NCI-H510A (cell line): ENCODE data around the gene CD200R1.
"Not testable (repeated sequence)": the region's sequence is repeated elsewhere in the genome, so short reads cannot be mapped to it uniquely, and the experiment has no call there.

Experiments
- DNase-seq: peaks from one replicate; lab custom pipeline; 2025; lab: John Stamatoyannopoulos, UW

Gene CD200R1

DNA sequence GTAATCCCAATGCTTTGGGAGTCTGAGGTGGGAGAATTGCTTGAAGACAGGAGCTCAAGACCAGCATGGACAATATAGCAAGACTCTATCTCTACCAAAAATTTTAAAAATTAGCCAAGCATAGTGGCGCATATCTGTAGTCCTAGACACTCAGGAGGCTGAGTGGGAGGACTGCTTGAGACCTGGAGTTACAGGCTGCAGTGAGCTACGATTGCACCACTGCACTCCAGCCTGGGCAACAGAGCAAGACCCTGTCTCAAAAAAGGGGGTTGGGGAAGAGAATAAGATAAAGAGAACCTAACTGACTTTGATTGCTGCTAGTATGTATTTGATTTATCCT lies 755 bp downstream of the CD200R1 start:
- no peak for DNase-seq

DNA sequence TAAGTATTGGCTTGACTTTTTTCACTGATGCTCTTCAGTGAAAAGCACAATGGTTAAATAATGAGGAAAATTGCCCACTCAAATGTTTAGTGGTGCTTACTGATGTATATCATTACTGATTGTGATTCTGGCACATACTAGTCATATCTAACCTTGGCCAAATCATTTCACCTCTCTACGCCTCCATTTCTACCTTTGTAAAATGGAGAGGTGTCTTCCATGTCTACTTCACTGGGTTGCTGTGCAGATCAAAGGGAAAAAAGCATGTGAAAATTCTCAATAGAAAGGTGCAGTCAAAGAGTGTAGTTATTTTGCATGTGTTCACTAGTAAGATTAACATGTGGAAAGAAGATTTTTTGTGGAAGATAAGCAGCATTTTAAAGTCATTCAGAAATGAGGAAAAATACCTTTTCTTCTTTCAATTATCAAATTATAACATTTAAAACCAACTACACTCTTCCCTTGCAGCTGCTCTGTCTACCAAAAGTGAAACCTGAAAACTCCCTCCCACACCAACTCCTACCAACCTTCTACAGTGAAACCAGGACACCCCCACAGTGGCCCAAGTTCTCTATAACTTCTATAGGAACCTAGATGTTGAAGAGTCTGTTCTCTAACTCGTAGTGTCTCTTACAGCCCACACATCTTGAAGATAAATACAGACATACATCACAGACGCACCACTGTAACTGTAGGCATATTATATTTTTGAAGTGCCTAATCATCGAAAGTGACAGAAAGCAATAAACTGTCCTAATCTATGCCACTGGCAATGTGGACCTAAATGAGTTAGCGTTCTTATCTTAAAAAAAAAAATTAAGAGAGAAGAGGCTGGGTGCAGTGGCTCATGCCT lies 1.4 kb downstream of the CD200R1 start:
- DNase-seq: no peak

DNA sequence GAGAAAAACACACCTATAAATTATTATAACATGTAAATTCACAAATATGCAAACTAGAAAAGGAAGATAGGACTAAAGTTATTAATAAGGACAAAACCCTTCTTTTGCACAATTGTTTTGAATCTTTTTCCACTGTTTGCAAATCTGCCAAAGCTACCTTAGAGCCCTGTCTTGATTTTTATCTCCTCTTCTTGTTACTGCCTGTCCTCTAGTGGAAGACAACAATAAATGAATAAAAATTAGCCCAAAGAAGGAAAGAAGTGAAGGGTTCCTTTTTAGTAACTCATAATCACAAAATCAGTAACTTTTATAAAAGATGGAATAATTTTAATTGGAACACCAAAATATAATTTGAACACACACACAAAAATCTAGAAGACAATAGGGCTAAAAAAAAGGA lies 2.7 kb downstream of the CD200R1 start:
- no peak for DNase-seq

DNA sequence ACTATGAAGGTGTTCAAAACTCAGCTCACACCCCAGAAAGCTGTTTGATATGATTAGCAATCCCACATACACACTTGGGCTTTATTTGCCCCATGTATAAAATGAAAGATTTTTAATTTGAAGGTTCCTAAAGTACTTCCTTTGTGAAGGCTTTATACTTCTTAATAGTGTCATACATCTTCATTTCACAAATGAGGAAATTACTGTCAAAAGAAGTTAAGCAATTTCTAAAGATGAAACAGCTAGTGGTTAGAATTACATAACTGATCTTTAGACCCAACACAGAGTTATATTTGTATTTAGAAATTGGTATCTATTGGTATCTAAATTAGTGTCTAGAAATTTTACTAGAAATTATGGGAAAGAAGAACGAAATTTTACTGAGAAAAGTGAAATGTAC lies 7.1 kb downstream of the CD200R1 start:
- no peak for DNase-seq

DNA sequence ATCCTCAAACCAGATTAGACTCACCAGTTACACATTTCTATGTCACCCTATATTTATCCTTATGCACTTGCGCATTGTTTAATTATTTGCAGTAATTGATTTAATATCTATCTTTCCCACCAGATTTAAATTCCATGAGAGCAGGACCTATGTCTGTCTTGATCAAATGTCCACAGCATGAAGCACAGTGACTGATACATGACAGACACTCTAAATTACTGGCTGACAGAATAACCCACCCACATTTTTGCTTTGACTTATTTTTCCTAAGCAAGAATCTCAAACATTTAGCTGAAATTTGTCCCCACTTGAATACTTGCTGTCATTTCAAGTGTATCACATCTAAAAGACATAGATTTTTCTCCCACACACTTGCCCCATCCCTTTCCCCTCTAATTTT lies 7.5 kb downstream of the CD200R1 start:
- DNase-seq: no peak

DNA sequence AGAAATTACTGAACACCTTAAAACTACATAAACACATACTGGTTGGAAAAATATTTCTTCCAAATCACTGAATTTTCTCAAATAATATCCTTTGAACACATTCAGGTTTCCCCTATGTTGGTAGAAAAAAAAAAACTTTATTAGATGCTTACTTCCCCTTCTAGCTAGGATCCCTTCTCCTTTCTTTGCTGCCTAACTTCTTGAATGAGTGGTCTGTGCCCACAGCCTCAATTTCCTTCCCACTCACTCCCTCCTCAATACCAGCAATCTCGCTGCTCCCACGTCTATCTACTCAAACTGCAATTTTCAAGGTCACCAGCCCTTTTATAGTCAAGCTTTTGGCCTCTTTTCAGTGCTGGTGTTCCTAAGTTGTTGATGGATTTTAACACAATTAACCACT lies 8.3 kb downstream of the CD200R1 start:
- DNase-seq: no peak

DNA sequence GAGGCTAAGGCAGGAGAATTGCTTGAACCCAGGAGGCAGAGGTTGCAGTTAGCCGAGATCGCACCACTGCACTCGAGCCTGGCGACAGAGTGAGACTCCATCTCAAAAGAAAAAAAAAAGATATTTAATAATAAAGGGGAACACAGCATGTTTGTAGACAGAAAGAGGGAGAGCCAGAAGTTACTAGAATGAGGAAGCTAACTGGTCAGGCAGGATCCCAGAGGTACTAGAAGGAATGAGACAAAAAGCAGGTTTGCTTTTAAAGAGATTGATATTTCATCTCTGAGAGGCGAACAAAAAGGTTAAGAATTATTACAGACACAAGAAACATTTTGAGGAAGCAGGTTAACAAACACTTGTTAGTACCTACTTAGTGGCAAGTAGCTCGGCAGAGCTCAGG lies 9.2 kb downstream of the CD200R1 start:
- DNase-seq: no peak

DNA sequence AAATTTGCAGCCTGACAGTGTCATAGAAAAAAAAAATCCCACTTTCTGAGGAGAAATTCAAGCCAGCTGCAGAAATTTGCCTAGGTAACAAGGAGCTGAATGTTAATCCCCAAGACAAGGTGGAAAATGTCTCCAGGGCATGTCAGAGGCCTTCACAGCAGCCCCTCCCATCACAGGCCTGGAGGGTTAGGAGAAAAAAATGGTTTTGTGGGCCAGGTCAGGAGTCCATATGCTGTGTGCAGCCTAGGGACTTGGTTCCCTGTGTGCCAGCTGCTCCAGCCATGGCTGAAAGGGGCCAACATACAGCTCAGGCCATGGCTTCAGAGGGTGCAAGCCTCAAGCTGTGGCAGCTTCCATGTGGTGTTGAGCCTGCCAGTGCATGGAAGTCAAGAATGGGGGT lies 11.2 kb downstream of the CD200R1 start:
- no peak for DNase-seq

DNA sequence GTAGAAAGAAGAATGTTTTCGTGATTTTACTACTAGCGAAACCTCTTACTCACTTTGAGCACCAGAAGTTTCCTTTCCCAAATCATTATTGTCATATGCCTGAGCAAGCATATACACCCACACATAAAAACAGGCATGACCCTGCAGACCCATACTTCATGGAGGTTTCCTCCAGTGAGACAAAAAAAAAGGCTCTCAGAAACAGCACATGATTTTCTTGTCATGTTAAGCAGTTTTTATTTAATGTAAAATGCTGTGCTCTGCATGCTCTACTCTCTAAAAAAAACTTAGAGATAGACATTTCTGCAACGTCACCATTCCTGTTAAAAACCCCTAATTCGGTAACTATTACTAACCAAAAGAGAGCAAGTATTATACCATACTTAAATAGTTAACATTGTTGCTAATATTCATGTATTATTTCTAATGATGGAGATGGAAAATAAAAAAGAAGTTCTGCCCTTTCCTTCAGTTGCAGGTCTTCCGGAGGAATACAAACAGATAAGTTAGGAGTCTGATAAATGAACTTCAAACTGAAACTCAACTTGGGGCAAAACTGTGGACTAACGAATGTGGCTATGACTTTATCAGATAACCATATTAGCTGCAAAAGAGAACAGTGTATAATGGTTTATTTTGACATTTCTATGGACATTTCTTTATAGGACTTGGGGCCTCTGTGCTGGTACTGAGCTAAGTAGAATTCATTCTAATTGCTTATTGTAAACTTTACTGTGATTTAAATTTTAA lies 15.9 kb downstream of the CD200R1 start:
- DNase-seq: no peak

DNA sequence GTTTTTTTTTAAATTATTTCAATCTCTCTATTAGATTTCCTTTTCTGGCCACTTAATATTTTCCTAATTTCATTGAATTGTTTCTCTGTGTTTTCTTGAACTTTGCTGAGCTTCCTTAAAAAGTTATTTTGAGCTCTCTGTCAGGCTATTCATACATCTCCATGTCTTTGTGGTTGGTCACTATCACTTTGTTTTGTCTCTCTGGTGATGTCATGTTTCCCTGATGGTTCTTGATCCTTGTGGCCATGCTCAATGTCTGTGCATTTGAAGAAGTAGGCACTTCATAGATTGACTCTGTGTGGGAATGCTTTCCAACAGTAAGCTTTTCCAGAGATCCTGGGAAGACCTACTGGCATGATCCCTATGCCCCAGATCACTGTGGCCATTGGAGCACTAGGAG lies 18.6 kb downstream of the CD200R1 start:
- DNase-seq: no peak

DNA sequence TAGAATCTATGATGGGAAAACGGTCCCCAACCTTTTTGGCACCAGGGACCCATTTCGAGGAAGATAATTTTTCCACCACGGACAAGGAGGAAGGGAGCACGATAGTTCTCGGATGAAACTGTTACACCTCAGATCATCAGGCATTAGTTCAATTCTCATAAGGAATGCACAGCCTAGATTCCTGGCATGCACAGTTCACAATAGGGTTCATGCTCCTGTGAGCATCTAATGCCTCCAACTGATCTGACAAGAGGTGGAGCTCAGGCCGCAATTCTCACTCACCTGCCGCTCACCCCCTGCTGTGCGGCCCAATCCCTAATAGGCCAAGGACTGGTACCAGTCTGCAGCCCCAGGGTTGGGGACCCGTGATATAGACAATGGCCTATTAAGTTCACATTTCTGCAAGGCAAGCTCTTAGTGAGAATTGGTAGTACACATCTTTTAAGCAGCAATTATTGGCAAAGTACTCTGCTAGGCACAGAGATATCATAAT lies 26.5 kb downstream of the CD200R1 start:
- DNase-seq: no peak

DNA sequence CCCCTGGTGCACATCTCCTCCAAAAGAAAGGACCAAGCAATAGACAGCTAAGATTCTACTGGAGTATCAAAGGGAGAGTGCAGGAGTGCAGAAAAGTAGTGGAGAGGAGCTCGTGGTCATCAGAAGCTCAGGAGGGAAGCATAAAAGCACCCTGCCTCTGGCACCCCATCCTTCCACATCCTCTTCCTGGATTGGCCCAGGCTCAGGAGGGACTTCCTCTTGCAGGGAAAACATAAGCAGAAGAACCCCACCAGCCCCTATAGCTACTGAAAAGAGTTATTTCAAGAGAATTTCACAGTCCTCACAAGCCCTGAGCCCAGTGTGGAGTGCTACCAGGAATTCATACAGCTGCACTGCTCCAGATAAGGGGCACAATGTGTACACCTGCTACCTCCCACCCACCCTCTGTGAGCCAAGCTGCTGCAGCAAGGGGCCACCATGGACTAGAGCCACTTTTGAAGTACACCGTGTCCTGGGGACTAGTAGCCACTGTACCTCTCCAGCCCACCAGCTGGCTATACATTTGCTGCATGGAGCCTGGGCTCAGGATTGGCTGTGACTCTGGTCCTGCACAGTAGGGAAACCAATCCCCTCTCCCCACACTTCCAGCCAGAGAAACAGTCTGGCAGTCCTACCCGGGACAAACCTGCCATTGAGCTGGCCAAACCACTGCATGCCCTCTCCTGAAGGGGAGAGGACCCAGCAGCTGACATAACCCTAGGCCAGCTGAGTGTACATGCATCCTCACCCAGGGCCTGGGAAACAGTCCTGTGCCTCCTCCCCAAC lies 43.0 kb downstream of the CD200R1 start:
- DNase-seq: no peak

DNA sequence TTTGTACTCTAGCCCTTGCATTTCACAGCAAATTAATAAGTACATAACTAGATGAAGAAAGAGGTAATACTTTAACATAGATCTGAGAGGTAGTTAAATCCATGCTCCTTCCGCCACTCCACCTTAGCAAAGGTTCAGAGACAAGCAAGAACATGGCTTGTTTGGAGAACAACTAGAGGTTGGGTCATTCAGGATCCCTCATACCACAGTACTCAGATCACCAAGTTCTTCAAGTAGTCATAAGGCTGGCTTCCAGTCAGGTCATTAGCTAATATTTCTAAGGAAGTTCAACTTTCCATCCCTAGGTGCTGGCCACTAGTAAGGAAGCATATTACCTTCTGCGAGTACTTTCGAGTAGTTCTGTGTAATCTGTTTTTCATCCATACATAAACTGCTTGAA lies 44.1 kb downstream of the CD200R1 start:
- DNase-seq: no peak

DNA sequence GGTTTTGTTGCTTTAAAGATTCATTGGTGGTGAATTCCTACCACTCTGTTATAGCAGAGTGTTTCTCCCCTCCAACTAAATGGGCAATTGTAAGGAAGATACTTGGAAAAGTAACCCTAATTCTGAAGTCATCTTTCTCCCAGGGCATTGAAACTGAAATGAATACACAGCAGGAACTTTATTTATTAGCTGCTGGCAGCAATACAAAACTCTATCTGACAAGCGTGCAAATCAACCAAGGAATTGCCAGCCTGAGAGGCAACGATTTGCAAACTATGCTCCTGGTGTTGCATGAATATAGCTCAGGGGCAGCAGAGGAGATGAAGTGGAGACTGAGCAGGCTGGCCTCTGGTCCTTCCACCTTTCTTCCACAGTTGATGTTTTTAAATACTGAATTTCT lies 48.9 kb downstream of the CD200R1 start:
- no peak for DNase-seq

DNA sequence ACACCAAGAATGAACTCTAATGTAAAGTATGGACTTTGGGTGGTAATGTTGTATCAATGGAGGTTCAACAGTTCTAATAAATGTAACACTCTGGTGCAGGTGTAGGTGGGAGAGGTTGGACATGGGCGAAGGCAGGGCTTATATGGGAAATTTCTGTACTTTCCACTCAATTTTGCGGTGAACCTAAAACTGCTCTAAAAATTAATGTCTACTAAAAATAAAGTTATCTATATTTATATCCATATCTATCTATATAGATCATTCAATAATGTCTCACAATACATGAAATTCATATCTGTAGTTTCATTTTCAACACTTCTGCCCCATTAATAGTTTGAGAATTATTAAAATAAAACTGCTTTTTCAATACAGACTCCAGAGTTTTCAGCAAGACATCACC lies 49.3 kb downstream of the CD200R1 start:
- DNase-seq: no peak

DNA sequence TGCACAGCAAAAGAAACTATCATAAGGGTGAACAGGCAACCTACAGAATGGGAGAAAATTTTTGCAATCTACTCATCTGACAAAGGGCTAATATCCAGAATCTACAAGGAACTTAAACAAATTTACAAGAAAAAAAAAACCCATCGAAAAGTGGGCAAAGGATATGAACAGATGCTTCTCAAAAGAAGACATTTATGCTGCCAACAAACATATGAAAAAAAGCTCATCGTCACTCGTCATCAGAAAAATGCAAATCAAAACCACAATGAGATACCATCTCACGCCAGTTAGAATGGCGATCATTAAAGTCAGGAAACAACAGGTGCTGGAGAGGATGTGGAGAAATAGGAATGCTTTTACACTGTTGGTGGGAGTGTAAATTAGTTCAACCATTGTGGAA lies 55.4 kb downstream of the CD200R1 start:
- not testable (repeated sequence) for DNase-seq

DNA sequence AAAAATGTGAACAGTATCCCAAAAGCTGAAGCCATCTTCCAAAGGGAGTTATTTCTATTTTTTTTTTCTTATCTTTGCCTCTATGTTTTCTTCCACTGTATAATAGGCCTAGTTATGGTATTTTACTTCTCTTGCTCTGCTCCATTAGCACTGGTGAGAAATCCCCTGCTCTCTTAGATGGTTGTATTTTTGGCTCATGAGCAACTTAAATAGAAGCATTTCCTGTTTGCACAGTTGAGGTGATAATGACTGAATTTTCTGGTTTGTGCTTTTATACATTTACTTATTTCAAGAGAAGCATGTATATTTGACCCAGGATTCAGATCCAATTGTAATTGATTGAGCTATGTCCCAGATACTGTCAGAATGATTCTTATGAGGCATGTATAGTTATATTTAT lies 66.7 kb downstream of the CD200R1 start:
- DNase-seq: no peak

DNA sequence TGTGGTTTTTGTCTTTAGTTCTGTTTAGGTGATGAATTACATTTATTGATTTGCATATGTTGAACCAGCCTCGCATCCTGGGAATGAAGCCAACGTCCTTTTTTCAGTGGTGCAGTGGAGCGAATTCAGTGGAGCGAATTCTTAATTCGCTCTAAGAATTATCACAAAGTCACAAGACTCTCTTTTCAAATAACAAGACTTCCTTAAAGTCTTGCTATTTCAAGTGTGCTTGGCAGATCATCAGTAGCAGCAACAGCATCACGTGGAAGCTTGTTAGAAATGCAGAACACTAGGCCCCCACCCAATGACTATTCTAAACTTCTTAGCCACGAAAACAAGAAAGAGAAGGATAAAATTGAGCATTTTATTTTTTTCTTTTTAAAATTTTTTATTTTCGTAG lies 70.1 kb downstream of the CD200R1 start:
- DNase-seq: no peak

DNA sequence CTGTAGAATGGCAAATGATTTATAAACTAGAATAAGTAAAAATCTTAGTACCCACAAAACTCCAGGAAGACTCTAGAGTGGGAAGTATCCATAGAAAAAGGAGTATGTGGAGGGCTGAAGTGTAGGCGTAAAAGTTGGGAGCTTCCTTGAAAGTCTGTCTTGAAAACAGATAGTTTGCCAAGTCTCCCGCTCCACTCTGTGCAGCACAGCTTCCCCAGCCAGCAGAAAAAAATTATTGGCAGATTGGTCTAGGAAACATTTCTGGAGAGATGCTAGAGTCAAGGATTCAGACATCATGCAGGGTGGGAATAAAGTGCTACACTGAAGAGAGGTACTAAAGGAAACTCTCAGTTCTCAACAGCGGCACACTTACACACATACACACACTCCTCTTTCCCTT lies 74.8 kb downstream of the CD200R1 start:
- DNase-seq: no peak

DNA sequence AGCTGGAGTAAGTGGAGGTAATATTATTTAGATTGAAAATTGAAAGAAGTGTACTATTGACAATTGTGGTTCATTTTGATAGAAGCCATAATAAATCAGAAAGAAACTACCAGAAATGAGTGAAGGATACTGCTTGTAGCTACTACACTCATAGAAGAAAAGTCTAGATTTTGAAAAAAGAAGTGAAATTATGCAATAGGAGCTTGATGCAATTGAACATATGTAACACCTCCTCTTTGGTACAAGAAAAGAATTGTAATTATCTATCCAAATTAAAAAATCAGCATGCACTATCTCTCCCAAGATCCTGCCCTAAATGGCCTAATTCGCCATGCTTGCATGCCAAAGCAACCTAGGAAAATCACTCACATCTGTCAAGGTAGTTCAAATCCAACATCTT lies 77.1 kb downstream of the CD200R1 start:
- no peak for DNase-seq

DNA sequence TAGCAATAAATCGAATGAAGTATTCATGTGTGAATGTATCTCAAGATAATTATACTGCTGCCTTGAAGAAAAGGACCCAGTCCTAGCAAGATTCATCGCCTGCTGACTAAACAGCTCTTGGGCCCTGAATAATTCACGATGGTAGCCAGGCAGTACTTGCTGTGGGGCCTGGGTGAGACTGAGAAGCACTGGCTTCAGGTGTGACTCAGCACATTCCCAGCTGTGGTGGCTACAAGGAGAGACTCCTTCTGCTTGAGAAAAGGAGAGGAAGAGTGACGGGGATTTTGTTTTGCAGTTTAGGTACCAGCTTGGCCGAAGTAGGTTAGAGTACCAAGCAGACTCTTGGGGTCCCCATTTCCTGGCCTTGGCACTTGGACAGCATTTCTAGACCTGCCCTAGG lies 80.6 kb downstream of the CD200R1 start:
- DNase-seq: no peak

DNA sequence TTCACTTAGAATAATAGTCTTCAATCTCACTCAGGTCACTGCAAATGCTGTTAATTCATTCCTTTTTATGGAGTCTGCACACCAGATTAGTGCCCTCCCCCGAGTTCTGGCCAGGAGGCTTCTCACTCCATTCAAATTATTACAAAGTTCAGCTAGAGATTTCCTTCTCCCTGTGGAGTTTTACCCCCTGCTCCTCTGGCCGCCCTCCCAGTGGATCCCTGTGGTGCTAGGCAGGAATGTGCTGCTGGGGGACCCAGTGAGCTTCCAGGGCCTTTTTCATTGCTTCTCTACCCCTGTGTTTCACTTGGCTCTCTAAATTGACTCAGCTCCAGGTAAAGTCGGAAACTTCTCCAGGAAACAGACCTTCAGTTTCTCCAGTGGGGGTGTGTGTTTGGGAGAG lies 85.5 kb downstream of the CD200R1 start:
- DNase-seq: no peak
